Body of pancreas (tissue), 4 donors: ENCODE measurements around the gene TMEM131L.

Experiments used
- CTCF ChIP-seq, 7 experiments: fragments of 450-650 bp in 4 of 7; fragments of 200-600 bp in 3 of 7; sonication (generic) in 3 of 7; IDR thresholded peaks; one replicate each; pipeline ENCODE4 v1.5.1; 2016 to 2019; ENCODE audit warnings: antibody characterized with exemption in 7 of 7
- POLR2A ChIP-seq, 3 donors: fragments of 450-650 bp; IDR thresholded peaks; one replicate each; pipeline ENCODE4 v1.6.1; 2016; ENCODE audit warnings: antibody characterized with exemption in 3 of 3, mild to moderate bottlenecking in 2 of 3

- TF ChIP-seq CTCF (IDR thresholded peaks at IDR 0.05) (no peak), POLR2A (IDR thresholded peaks at IDR 0.05) (no peak)
These were observed 36.4 kb downstream of the TMEM131L start for GRCh38 chr4:153502584-153502983.
